GM19452 (cell line): Measurements from ENCODE around the gene CD79B.
"Not testable (repeated sequence)": the region's sequence is repeated elsewhere in the genome, so short reads cannot be mapped to it uniquely, and the experiment has no call there.

Experiments used
- ATAC-seq: cut with Tn5 transposase; IDR thresholded peaks from one replicate; pipeline ENCODE4 v1.9.1; 2021; ENCODE audit not compliant: unreplicated experiment

The CD79B gene

GRCh38 chr17:63934183-63935112, 2.3 kb upstream of the CD79B start:
- no peak for ATAC-seq

GRCh38 chr17:63933598-63933997, 1.5 kb upstream of the CD79B start:
- ATAC-seq = no peak

GRCh38 chr17:63932721-63933120, 590 bp upstream of the CD79B start:
- ATAC-seq = no peak

- peak; percentile 43 for ATAC-seq
These were observed 1.1 kb downstream of the CD79B start for GRCh38 chr17:63930951-63931575.

- ATAC-seq = no peak
These were observed 2.0 kb downstream of the CD79B start for GRCh38 chr17:63929860-63930766.

GRCh38 chr17:63928966-63929695, 3.0 kb downstream of the CD79B start:
- ATAC-seq = no peak

- ATAC-seq = no peak
These were observed 3.9 kb downstream of the CD79B start for GRCh38 chr17:63928172-63928666.

GRCh38 chr17:63927464-63928171, 4.5 kb downstream of the CD79B start:
- ATAC-seq = no peak

GRCh38 chr17:63926164-63926563, 6.0 kb downstream of the CD79B start:
- no peak for ATAC-seq

- no peak for ATAC-seq
These were observed 6.5 kb downstream of the CD79B start for GRCh38 chr17:63925615-63926014.

- not testable (repeated sequence) for ATAC-seq
These were observed 9.7 kb downstream of the CD79B start for GRCh38 chr17:63922402-63922801.

- ATAC-seq = not testable (repeated sequence)
These were observed 11.4 kb downstream of the CD79B start for GRCh38 chr17:63920779-63921178.

- ATAC-seq = not testable (repeated sequence)
These were observed 12.1 kb downstream of the CD79B start for GRCh38 chr17:63920050-63920449.

- peak; percentile 58 for ATAC-seq
These were observed 12.8 kb downstream of the CD79B start for GRCh38 chr17:63919311-63919723.

GRCh38 chr17:63918789-63919305, 13.3 kb downstream of the CD79B start, which contains the start of gene GH1:
Gene GH1, minus strand, starts transcription at chr17:63918839. Its CDS starts 63 bp downstream, at chr17:63918776.
- not testable (repeated sequence) for ATAC-seq

GRCh38 chr17:63918305-63918704, 13.8 kb downstream of the CD79B start:
- ATAC-seq = no peak

- no peak for ATAC-seq
These were observed 14.5 kb downstream of the CD79B start for GRCh38 chr17:63917646-63918045.

GRCh38 chr17:63917206-63917605, 14.9 kb downstream of the CD79B start:
- ATAC-seq = not testable (repeated sequence)

- no peak for ATAC-seq
These were observed 15.5 kb downstream of the CD79B start for GRCh38 chr17:63916566-63917185.
